Measurements from ENCODE around the gene CHMP1B.

DNA sequence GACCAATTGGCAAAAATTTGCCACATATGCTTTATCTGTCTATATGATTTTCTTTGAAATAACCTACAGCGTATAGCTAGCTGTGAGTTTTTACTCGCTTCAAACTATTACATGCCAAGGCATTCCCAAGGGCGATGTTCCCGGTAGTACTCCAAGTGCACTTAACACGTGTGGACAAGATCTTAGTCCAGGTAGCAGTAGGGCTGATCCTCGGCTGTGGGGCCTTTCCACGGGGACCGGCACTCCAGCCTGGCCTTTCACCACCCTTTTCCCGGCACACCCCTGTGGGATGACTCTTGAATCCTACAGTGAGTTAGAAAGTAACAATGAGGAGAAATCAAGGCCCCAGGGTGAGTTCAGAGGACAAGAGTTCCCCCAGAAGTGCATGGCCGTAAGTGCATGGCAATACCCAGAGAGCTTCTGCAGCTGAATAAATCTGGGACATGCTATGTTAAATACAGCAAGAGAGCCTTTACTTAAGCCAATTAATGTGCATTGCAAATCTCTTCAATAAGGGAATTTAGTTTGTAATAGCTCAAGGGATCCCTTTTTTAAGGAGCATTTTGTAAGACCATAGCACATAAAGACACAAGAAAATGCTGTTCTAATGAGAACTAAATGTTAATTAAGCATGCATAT, 26.4 kb downstream of the CHMP1B start:
- TF ChIP-seq, protein P1, sequence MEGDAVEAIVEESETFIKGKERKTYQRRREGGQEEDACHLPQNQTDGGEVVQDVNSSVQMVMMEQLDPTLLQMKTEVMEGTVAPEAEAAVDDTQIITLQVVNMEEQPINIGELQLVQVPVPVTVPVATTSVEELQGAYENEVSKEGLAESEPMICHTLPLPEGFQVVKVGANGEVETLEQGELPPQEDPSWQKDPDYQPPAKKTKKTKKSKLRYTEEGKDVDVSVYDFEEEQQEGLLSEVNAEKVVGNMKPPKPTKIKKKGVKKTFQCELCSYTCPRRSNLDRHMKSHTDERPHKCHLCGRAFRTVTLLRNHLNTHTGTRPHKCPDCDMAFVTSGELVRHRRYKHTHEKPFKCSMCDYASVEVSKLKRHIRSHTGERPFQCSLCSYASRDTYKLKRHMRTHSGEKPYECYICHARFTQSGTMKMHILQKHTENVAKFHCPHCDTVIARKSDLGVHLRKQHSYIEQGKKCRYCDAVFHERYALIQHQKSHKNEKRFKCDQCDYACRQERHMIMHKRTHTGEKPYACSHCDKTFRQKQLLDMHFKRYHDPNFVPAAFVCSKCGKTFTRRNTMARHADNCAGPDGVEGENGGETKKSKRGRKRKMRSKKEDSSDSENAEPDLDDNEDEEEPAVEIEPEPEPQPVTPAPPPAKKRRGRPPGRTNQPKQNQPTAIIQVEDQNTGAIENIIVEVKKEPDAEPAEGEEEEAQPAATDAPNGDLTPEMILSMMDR (IDR thresholded peaks at IDR 0.05), result no peak
- no peak for TF ChIP-seq ZFX (IDR thresholded peaks at IDR 0.05; ENCODE audit: borderline replicate concordance)
